ENCODE data around the gene TMEM248.
"Not testable (repeated sequence)": the region's sequence is repeated elsewhere in the genome, so short reads cannot be mapped to it uniquely, and the experiment has no call there.

TMEM248 gene, protein sequence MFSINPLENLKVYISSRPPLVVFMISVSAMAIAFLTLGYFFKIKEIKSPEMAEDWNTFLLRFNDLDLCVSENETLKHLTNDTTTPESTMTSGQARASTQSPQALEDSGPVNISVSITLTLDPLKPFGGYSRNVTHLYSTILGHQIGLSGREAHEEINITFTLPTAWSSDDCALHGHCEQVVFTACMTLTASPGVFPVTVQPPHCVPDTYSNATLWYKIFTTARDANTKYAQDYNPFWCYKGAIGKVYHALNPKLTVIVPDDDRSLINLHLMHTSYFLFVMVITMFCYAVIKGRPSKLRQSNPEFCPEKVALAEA

DNA sequence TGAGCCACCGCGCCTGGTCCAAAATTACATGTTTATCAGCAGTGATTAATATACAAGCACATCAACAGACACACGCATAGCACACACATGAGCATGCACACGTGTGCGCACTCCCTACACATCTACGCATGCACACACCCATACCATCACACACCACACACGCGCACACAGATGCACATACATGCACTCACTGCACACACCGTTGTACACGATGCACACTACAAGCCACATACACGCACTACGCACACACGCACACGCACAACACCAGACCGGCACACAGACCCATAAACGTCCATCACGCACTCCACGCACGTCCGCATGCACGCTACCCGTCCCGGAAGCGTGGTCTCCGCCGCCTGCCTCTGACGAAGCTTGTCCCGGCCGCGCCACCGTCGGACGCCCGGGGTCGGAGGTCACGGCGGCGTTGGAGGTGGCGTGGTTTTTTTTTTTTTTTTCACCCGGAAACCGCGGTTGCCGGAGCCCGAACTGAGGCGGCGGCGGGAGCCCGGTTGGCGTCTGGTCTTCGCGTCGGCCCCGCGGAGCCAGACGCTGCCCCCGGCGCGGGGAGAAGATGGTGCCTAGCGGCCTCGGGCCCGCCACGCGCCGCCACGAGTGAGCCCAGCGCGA is at the start of gene TMEM248:
Gene TMEM248 (plus strand): TSS at position 457 of the 627 bp plus-strand sequence. CDS start 20,641 bp downstream, outside the sequence.
- peaks cover 7% of the 10 kb centered on the region for H3K4me1 ChIP-seq (ENCODE audit: control insufficient read depth, insufficient read depth, low read length, unreplicated experiment)
- H3K27me3 ChIP-seq (ENCODE audit: insufficient read depth, low read length) = no peaks in the 10 kb centered on the region
- H3K79me2 ChIP-seq (ENCODE audit: control insufficient read depth, insufficient read depth, low read length, unreplicated experiment) = peaks cover 46% of the 10 kb centered on the region
- peak within 1 kb of the TSS; percentile 52 for H2AFZ ChIP-seq (ENCODE audit: low read length, unreplicated experiment)
- peak within 1 kb of the TSS; percentile 66 for H3K27ac ChIP-seq (ENCODE audit: low read depth, low read length)
- peaks cover under 1% of the 10 kb centered on the region; the same call in 1 of the 2 replicates for H3K36me3 ChIP-seq (ENCODE audit: insufficient read depth, low read length)
- H3K4me3 ChIP-seq (ENCODE audit: low read depth, low read length) = peak within 1 kb of the TSS; percentile 91

DNA sequence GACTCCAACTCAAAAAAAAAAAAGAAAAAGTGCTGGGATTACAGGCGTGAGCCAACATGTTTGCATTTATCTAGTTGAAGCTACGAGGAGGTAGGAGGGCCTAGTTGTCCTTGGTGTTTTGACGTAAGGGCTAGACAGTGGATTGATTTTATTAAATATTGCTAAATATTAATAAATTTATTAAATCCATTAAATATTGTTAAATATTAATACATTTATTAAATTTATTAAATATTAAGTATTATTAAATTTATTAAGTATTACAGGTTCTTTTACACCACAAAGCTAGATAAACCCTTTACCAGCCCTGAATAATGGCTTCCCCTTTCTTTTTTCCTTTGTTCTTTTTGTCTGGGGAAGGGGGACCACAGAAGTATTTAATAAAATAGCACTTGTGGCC is 47.5 kb upstream of the TMEM248 start:
- no peaks in the 10 kb centered on the region for H3K36me3 ChIP-seq (ENCODE audit: insufficient read depth, low read length)
- H3K27me3 ChIP-seq (ENCODE audit: insufficient read depth, low read length) = no peaks in the 10 kb centered on the region
- no peak overlapping the region for H3K4me3 ChIP-seq (ENCODE audit: low read depth, low read length)
- no peaks in the 10 kb centered on the region for H3K79me2 ChIP-seq (ENCODE audit: control insufficient read depth, insufficient read depth, low read length, unreplicated experiment)
- no peak overlapping the region for H3K27ac ChIP-seq (ENCODE audit: low read depth, low read length)
- H3K4me1 ChIP-seq (ENCODE audit: control insufficient read depth, insufficient read depth, low read length, unreplicated experiment) = no peaks in the 10 kb centered on the region
- no peak overlapping the region for H2AFZ ChIP-seq (ENCODE audit: low read length, unreplicated experiment)

DNA sequence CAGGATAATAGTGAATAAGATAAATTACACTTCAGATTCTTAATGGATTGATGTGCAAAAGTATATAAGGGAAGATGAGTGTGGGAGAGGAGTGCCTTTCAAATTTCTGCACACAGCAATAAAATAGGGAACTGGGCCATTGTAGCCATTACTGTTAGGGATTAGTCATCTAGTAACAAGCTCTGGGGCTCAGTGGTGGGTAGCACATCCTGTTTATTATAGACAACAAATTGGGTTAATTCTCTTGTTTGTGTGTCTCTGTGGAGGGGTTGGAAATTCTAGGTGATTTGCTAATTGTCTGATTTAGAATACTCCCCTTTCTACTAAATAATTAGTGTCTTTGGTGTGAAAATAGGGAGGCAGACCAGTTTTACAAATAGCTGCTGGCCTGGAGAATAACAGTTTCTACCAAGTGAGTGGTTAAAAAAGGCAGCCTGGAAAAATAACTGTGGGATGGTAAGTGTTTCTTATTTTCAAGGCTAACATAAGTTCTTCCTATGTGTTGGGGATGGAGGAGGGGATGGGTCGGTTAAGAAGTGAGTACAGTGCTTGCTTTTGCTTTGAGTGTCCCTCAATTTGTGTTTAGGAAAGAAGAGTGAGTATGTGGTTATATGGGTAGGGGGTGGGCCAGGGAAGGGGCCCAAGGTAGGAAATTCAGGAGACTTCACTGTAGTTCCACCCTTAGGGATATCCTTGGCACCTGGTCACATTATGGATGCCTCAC is 43.3 kb upstream of the TMEM248 start:
- no peaks in the 10 kb centered on the region for H3K36me3 ChIP-seq (ENCODE audit: insufficient read depth, low read length)
- no peaks in the 10 kb centered on the region for H3K79me2 ChIP-seq (ENCODE audit: control insufficient read depth, insufficient read depth, low read length, unreplicated experiment)
- H3K27ac ChIP-seq (ENCODE audit: low read depth, low read length) = no peak overlapping the region
- H3K4me1 ChIP-seq (ENCODE audit: control insufficient read depth, insufficient read depth, low read length, unreplicated experiment) = no peaks in the 10 kb centered on the region
- H2AFZ ChIP-seq (ENCODE audit: low read length, unreplicated experiment) = no peak overlapping the region
- H3K27me3 ChIP-seq (ENCODE audit: insufficient read depth, low read length) = no peaks in the 10 kb centered on the region
- H3K4me3 ChIP-seq (ENCODE audit: low read depth, low read length) = no peak overlapping the region

DNA sequence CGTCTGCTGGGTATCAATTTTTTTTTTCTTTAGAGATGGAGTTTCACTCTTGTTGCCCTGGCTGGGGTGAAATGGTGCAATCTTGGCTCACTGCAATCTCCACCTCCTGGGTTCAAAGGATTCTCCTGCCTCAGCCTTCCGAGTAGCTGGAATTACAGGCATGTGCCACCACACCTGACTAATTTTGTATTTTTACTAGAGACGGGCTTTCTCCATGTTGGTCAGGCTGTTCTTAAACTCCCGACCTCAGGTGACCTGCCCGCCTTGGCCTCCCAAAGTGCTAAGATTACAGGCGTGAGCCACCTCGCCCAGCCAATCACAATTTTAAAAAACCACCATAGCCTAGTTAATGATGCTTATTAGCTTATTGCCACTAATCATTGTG is 42.7 kb upstream of the TMEM248 start:
- not testable (repeated sequence) for H3K36me3 ChIP-seq (ENCODE audit: insufficient read depth, low read length); H3K27ac ChIP-seq (ENCODE audit: low read depth, low read length); H2AFZ ChIP-seq (ENCODE audit: low read length, unreplicated experiment)

DNA sequence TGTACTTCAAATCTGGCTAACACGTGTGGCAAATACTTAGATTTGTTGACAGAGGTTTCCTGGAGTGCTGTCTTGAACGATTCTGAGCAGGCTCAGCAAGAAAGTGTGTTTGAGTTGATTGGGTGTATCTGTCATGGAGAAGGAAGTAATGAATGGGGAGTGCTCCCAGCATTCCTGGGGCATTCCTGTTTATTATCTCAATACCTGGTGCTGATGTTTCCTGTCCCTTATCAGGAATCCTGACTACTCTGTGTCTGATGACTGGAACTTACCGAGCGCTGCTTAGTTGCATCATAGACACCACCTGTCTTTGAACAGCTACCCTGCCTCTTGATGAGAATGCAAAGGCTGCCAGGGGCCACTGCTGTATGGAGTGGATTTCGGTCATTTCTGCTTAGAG is 41.0 kb upstream of the TMEM248 start:
- Histone ChIP-seq H3K4me1 (ENCODE audit: control insufficient read depth, insufficient read depth, low read length, unreplicated experiment) (peaks cover 10% of the 10 kb centered on the region), H2AFZ (ENCODE audit: low read length, unreplicated experiment) (no peak overlapping the region), H3K79me2 (ENCODE audit: control insufficient read depth, insufficient read depth, low read length, unreplicated experiment) (no peaks in the 10 kb centered on the region), H3K27ac (ENCODE audit: low read depth, low read length) (no peak overlapping the region), H3K27me3 (ENCODE audit: insufficient read depth, low read length) (no peaks in the 10 kb centered on the region), H3K36me3 (ENCODE audit: insufficient read depth, low read length) (no peaks in the 10 kb centered on the region), H3K4me3 (ENCODE audit: low read depth, low read length) (no peak overlapping the region)

More for the DNA sequence above, 42.7 kb upstream of the TMEM248 start:
- H3K4me3 ChIP-seq (ENCODE audit: low read depth, low read length); H3K27me3 ChIP-seq (ENCODE audit: insufficient read depth, low read length); H3K4me1 ChIP-seq (ENCODE audit: control insufficient read depth, insufficient read depth, low read length, unreplicated experiment); H3K79me2 ChIP-seq (ENCODE audit: control insufficient read depth, insufficient read depth, low read length, unreplicated experiment): not testable (repeated sequence)

DNA sequence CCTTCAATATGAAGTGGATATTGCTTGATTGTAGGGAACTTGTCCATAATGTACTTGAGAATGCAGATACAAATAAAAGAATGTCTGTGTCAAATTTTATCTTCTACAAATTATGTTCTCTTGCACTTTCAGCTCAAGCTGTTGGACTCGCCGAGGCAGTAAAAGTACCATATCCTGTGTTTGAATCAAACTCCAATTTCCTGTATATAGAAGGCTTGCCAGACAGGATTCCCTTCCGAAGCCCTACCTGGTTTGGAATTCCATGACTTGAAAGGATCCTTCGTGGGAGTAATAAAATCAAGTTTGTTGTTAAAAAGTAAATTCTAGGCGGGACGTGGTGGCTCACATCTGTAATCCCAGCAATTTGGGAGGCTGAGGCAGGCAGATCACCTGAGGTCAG is 40.4 kb upstream of the TMEM248 start:
- H3K27me3 ChIP-seq (ENCODE audit: insufficient read depth, low read length); H3K27ac ChIP-seq (ENCODE audit: low read depth, low read length); H2AFZ ChIP-seq (ENCODE audit: low read length, unreplicated experiment); H3K36me3 ChIP-seq (ENCODE audit: insufficient read depth, low read length); H3K79me2 ChIP-seq (ENCODE audit: control insufficient read depth, insufficient read depth, low read length, unreplicated experiment); H3K4me3 ChIP-seq (ENCODE audit: low read depth, low read length): not testable (repeated sequence)
- peaks cover 10% of the 10 kb centered on the region for H3K4me1 ChIP-seq (ENCODE audit: control insufficient read depth, insufficient read depth, low read length, unreplicated experiment)

DNA sequence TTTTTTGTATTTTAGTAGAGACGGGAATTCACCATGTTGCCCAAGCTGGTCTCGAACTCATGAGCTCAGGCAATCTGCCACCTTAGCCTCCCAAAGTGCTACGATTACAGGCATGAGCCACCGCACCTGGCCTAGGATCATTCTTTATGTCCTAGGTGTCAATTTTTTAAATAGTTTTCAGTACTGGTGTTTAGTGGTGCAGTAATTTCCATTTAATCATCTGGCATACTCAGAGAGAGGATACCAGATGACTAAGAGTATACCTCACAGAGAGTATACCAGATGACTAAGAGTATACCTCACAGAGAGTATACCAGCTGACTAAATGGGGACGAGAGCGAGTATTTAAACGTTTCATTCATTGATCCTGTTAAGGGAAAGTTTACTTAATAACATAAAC is 37.3 kb upstream of the TMEM248 start:
- H3K4me1 ChIP-seq (ENCODE audit: control insufficient read depth, insufficient read depth, low read length, unreplicated experiment) = peaks cover 10% of the 10 kb centered on the region
- H3K79me2 ChIP-seq (ENCODE audit: control insufficient read depth, insufficient read depth, low read length, unreplicated experiment) = no peaks in the 10 kb centered on the region
- no peaks in the 10 kb centered on the region for H3K27me3 ChIP-seq (ENCODE audit: insufficient read depth, low read length)
- peak overlapping the region; percentile 55 for H3K27ac ChIP-seq (ENCODE audit: low read depth, low read length)
- H3K36me3 ChIP-seq (ENCODE audit: insufficient read depth, low read length) = 0 out of 2 replicates have a peak, but pooled peaks cover 3% of the 10 kb centered on the region
- H2AFZ ChIP-seq (ENCODE audit: low read length, unreplicated experiment) = no peak overlapping the region
- no peak overlapping the region for H3K4me3 ChIP-seq (ENCODE audit: low read depth, low read length)

DNA sequence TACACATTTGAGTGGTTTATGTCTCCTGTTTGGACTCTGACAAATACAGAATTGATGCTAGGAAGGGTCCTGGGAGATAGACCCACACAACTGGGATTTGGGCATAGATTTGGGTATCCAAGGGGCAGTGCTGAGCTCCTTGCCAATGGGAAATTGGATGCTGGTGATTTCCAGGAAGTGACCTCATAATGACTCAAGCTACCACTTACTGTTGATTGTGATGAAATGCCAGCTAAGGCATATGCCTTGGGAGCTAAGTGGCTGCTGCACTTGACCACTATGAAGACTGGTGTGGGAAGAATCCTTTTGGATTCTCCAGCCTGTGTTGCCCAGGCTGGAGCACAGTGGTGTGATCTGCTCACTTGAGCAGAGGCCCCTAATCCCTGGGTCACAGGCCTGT is 36.5 kb upstream of the TMEM248 start:
- Histone ChIP-seq H3K27ac (ENCODE audit: low read depth, low read length) (peak overlapping the region; percentile 55; the same call in 1 of the 2 replicates), H3K4me1 (ENCODE audit: control insufficient read depth, insufficient read depth, low read length, unreplicated experiment) (peaks cover 10% of the 10 kb centered on the region)
- H3K27me3 ChIP-seq (ENCODE audit: insufficient read depth, low read length); H2AFZ ChIP-seq (ENCODE audit: low read length, unreplicated experiment); H3K79me2 ChIP-seq (ENCODE audit: control insufficient read depth, insufficient read depth, low read length, unreplicated experiment); H3K4me3 ChIP-seq (ENCODE audit: low read depth, low read length); H3K36me3 ChIP-seq (ENCODE audit: insufficient read depth, low read length): not testable (repeated sequence)

DNA sequence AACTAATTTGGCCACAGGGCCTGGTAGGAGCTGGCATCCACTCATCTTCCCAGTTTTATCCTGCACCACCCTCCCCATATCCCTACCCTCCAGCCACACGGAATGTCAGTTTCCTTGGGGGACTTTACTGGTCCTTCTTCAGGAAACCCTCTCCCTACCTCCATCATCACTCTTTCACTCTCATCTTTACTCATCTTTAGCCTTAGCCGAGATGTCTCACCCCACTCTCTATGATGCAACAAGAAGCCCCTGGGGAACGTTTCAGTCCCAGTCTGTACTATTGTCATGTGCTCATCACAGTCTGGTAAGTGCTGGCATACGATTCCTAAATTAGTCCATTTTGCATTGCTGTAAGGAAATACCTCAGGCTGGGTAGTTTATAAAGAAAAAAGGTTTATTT is 34.9 kb upstream of the TMEM248 start:
- no peak overlapping the region for H3K27ac ChIP-seq (ENCODE audit: low read depth, low read length)
- H3K4me1 ChIP-seq (ENCODE audit: control insufficient read depth, insufficient read depth, low read length, unreplicated experiment) = peaks cover 10% of the 10 kb centered on the region

DNA sequence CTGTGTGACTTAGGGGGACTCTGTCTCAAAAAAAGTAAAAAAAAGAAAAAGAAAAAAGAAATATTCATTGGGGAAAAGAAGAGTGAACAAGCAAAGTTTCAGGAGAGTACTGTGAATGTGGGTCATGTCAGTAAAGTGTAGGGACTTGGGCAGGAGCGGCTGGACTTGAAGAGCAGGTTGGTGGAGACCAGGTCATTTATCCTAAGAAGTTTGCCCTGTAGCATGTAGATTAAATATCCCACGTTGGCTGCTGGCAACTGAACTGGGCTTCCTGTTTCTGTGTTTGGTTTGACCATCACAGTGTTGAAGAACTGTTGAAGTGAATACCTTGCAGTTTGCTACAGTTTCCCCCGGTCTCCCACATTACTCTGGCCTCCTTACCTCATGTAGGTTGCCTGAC is 32.8 kb upstream of the TMEM248 start:
- H3K4me3 ChIP-seq (ENCODE audit: low read depth, low read length); H2AFZ ChIP-seq (ENCODE audit: low read length, unreplicated experiment); H3K27me3 ChIP-seq (ENCODE audit: insufficient read depth, low read length); H3K36me3 ChIP-seq (ENCODE audit: insufficient read depth, low read length); H3K27ac ChIP-seq (ENCODE audit: low read depth, low read length); H3K79me2 ChIP-seq (ENCODE audit: control insufficient read depth, insufficient read depth, low read length, unreplicated experiment): not testable (repeated sequence)
- peaks cover 10% of the 10 kb centered on the region for H3K4me1 ChIP-seq (ENCODE audit: control insufficient read depth, insufficient read depth, low read length, unreplicated experiment)

More for the DNA sequence above, 34.9 kb upstream of the TMEM248 start:
- no peak overlapping the region for H3K4me3 ChIP-seq (ENCODE audit: low read depth, low read length)
- no peak overlapping the region for H2AFZ ChIP-seq (ENCODE audit: low read length, unreplicated experiment)
- H3K36me3 ChIP-seq (ENCODE audit: insufficient read depth, low read length) = 0 out of 2 replicates have a peak, but pooled peaks cover 3% of the 10 kb centered on the region
- no peaks in the 10 kb centered on the region for H3K79me2 ChIP-seq (ENCODE audit: control insufficient read depth, insufficient read depth, low read length, unreplicated experiment)
- H3K27me3 ChIP-seq (ENCODE audit: insufficient read depth, low read length) = no peaks in the 10 kb centered on the region
